Measurements from ENCODE around the gene ZFAND6. TPM values are rescaled to one million over a fixed set of nuclear protein-coding genes. Genes with fewer than 3 reads are reported as not detected.
"Not testable (repeated sequence)": the region's sequence is repeated elsewhere in the genome, so short reads cannot be mapped to it uniquely, and the experiment has no call there.

ZFAND6 gene
- total RNA-seq, 3 donors from 2014 or later, result 141 to 193 (median 159) TPM

- DNase-seq (ENCODE audit: low spot score in 2 of 2), result no peak
- Histone ChIP-seq H3K4me1 (no peaks in the 10 kb centered on the region), H3K4me3 (no peak overlapping the region), H3K9me3 (no peaks in the 10 kb centered on the region), H3K27ac (no peak overlapping the region), H3K27me3 (no peaks in the 10 kb centered on the region), H3K36me3 (no peaks in the 10 kb centered on the region)
- TF ChIP-seq POLR2A (IDR thresholded peaks at IDR 0.05) (no peak), POLR2AphosphoS5 (IDR thresholded peaks at IDR 0.05) (no peak)
- TF ChIP-seq, protein P1, sequence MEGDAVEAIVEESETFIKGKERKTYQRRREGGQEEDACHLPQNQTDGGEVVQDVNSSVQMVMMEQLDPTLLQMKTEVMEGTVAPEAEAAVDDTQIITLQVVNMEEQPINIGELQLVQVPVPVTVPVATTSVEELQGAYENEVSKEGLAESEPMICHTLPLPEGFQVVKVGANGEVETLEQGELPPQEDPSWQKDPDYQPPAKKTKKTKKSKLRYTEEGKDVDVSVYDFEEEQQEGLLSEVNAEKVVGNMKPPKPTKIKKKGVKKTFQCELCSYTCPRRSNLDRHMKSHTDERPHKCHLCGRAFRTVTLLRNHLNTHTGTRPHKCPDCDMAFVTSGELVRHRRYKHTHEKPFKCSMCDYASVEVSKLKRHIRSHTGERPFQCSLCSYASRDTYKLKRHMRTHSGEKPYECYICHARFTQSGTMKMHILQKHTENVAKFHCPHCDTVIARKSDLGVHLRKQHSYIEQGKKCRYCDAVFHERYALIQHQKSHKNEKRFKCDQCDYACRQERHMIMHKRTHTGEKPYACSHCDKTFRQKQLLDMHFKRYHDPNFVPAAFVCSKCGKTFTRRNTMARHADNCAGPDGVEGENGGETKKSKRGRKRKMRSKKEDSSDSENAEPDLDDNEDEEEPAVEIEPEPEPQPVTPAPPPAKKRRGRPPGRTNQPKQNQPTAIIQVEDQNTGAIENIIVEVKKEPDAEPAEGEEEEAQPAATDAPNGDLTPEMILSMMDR (IDR thresholded peaks at IDR 0.05), result no peak
- intact Hi-C loops (cut with DNase I; ENCODE audit: low total_unique reads), result loop anchor here (5.0 kb wide), 1 partner anchor 232 kb away; no protein-coding TSS in a partner anchor
Measured at GRCh38 chr15:80015156-80015555, 44.3 kb upstream of the ZFAND6 start.

- not testable (repeated sequence) for H3K4me1 ChIP-seq; H3K4me3 ChIP-seq; H3K36me3 ChIP-seq; DNase-seq (ENCODE audit: low spot score in 2 of 2); H3K27me3 ChIP-seq; H3K9me3 ChIP-seq; H3K27ac ChIP-seq
- intact Hi-C loops (cut with DNase I; ENCODE audit: low total_unique reads), result loop anchor here (5.0 kb wide), 1 partner anchor 231 kb away; no protein-coding TSS in a partner anchor
Measured at GRCh38 chr15:80016506-80016905, 43.0 kb upstream of the ZFAND6 start.

DNA sequence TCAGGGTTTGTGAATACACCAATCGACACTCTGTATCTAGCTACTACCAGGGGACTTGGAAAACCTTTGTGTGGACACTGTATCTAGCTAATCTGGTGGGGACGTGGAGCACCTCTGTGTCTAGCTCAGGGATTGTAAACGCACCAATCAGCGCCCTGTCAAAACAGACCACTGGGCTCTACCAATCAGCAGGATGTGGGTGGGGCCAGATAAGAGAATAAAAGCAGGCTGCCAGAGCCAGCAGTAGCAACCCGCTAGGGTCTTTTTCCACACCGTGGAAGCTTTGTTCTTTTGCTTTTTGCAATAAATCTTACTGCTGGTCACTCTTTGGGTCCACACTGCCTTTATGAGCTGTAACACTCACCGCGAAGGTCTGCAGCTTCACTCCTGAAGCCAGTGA is 42.3 kb upstream of the ZFAND6 start:
- H3K4me3 ChIP-seq; H3K27ac ChIP-seq; H3K27me3 ChIP-seq; DNase-seq (ENCODE audit: low spot score in 2 of 2); H3K36me3 ChIP-seq; H3K4me1 ChIP-seq; H3K9me3 ChIP-seq: not testable (repeated sequence)
- intact Hi-C loops (cut with DNase I; ENCODE audit: low total_unique reads), result loop anchor here (5.0 kb wide), 1 partner anchor 230 kb away; no protein-coding TSS in a partner anchor

DNA sequence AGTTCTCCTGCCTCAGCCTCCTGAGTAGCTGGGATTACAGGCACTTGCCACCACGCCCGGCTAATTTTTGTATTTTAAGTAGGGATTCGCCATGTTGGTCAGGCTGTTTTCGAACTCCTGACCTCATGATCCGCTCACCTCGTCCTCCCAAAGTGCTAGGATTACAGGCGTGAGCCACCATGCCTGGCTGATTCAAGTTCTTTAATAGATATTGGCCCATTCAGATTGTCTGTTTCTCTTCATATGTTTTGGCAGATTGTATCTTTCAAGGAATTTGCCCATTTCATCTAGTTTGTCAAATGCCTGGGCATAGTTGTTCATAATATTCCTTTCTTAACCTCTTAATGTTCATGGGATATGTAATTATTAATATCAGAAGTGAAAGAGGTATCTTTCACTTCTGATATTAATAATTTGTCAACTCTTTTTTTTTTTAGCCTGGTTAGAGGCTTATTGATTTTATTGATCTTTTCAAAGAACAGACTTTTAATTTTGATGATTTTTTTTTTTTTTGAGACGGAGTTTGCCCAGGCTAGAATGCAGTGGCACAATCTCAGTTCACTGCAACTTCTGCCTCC is 40.2 kb upstream of the ZFAND6 start:
- intact Hi-C loops (cut with DNase I; ENCODE audit: low total_unique reads), result loop anchor here (5.0 kb wide), 1 partner anchor 228 kb away; no protein-coding TSS in a partner anchor
- no peaks in the 10 kb centered on the region for H3K9me3 ChIP-seq
- TF ChIP-seq, protein P1 (IDR thresholded peaks at IDR 0.05), result no peak
- H3K36me3 ChIP-seq, result no peaks in the 10 kb centered on the region
- no peak overlapping the region for H3K4me3 ChIP-seq
- H3K4me1 ChIP-seq, result no peaks in the 10 kb centered on the region
- H3K27ac ChIP-seq, result no peak overlapping the region
- DNase-seq (ENCODE audit: low spot score in 2 of 2), result no peak
- H3K27me3 ChIP-seq, result no peaks in the 10 kb centered on the region

- DNase-seq (ENCODE audit: low spot score in 2 of 2); H3K9me3 ChIP-seq; H3K27me3 ChIP-seq; H3K4me1 ChIP-seq; H3K36me3 ChIP-seq; intact Hi-C loops (cut with DNase I; ENCODE audit: low total_unique reads); H3K27ac ChIP-seq; H3K4me3 ChIP-seq: not testable (repeated sequence)
Measured at GRCh38 chr15:80020149-80020548, 39.3 kb upstream of the ZFAND6 start.

DNA sequence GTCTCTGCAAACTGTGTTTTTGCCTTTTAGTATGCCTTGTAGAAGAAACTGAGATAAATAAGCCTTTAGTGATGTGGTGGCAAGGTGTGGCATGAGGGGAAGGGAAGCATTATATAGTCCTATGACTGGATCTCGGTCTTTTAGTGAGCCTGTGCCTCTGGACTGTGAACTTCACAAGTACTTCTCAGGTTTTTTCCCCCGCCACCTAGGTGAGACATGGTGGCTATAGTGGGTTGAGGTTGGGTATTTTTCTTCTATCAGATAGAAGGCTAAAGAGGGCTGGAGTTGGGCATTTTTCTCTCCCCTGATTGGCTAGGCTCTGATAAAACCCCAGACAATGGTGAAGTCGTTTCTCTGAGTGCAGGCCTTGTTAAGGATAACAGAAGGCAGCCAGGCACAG is 38.7 kb upstream of the ZFAND6 start:
- Histone ChIP-seq H3K9me3 (no peaks in the 10 kb centered on the region), H3K4me3 (no peak overlapping the region), H3K27me3 (no peaks in the 10 kb centered on the region), H3K36me3 (no peaks in the 10 kb centered on the region), H3K4me1 (no peaks in the 10 kb centered on the region), H3K27ac (no peak overlapping the region)
- TF ChIP-seq POLR2AphosphoS5 (IDR thresholded peaks at IDR 0.05) (no peak), POLR2A (IDR thresholded peaks at IDR 0.05) (no peak)
- TF ChIP-seq, protein P1 (IDR thresholded peaks at IDR 0.05), result no peak
- DNase-seq (ENCODE audit: low spot score in 2 of 2), result no peak
- intact Hi-C loops (cut with DNase I; ENCODE audit: low total_unique reads), result no loop called here

- TF ChIP-seq, protein P1 (IDR thresholded peaks at IDR 0.05), result no peak
- no peak for TF ChIP-seq POLR2A (IDR thresholded peaks at IDR 0.05)
- no peak for TF ChIP-seq POLR2AphosphoS5 (IDR thresholded peaks at IDR 0.05)
- Histone ChIP-seq H3K4me1 (no peaks in the 10 kb centered on the region), H3K4me3 (no peak overlapping the region), H3K27ac (no peak overlapping the region), H3K27me3 (no peaks in the 10 kb centered on the region), H3K36me3 (no peaks in the 10 kb centered on the region), H3K9me3 (no peaks in the 10 kb centered on the region)
- intact Hi-C loops (cut with DNase I; ENCODE audit: low total_unique reads), result no loop called here
- no peak for DNase-seq (ENCODE audit: low spot score in 2 of 2)
Measured at GRCh38 chr15:80026310-80026709, 33.2 kb upstream of the ZFAND6 start.

Data from breast epithelium (tissue), 4 donors.